WTC11 (cell line): Measurements from ENCODE around the gene ASNSD1. TPM values are rescaled to one million over a fixed set of nuclear protein-coding genes. Genes with fewer than 3 reads are reported as not detected.

Experiments used
- ATAC-seq: fragments of 200-7000 bp; cut with Tn5 transposase; 2 replicates; pipeline ENCODE4 v1.10.0; 2021; ENCODE audit warnings: mild to moderate bottlenecking, moderate library complexity
- CTCF ChIA-PET: fragments of 300-600 bp; sonication (Branson Sonifier 250); formaldehyde crosslinking; loops from one replicate; lab custom pipeline; 2021; ENCODE audit warnings: antibody characterized with exemption; lab: Charles Lee
- POLR2A ChIA-PET: fragments of 350-600 bp; sonication (Branson Sonifier 250); formaldehyde crosslinking; loops from one replicate; lab custom pipeline; 2021; ENCODE audit warnings: antibody characterized with exemption; lab: Charles Lee
- DNase-seq: peaks from one replicate; pipeline ENCODE4 v3.0.0; 2021; ENCODE audit warnings: low spot score
- H3K27ac Mint-ChIP-seq: 2 replicates; pipeline ENCODE4 v1.8.0; 2021; ENCODE audit warnings: mixed read lengths
- H3K27me3 Mint-ChIP-seq: 2 replicates; pipeline ENCODE4 v1.8.0; 2021; ENCODE audit warnings: low read depth, mild to moderate bottlenecking, moderate library complexity, mixed read lengths
- H3K36me3 Mint-ChIP-seq: 2 replicates; pipeline ENCODE4 v1.8.0; 2021; ENCODE audit warnings: mixed read lengths
- H3K4me1 Mint-ChIP-seq: 2 replicates; pipeline ENCODE4 v1.8.0; 2022; ENCODE audit warnings: mixed read lengths
- H3K4me3 Mint-ChIP-seq: 2 replicates; pipeline ENCODE4 v1.8.0; 2021; ENCODE audit warnings: mild to moderate bottlenecking, moderate library complexity, mixed read lengths
- H3K9me3 Mint-ChIP-seq: 2 replicates; pipeline ENCODE4 v1.8.0; 2021; ENCODE audit warnings: mixed read lengths
- ATF1 ChIP-seq: sonication (generic); formaldehyde crosslinking; IDR thresholded peaks from 2 replicates; pipeline ENCODE4 v1.8.1; 2023; ENCODE audit warnings: mild to moderate bottlenecking, moderate library complexity, missing genetic modification reagents
- CBFB ChIP-seq: sonication (generic); formaldehyde crosslinking; IDR thresholded peaks from 2 replicates; pipeline ENCODE4 v1.8.1; 2022; ENCODE audit warnings: mild to moderate bottlenecking, low read depth, missing genetic modification reagents
- CREM ChIP-seq: sonication (generic); formaldehyde crosslinking; IDR thresholded peaks from 2 replicates; pipeline ENCODE4 v1.8.1; 2022; ENCODE audit warnings: mild to moderate bottlenecking, missing genetic modification reagents, moderate library complexity
- ETV6 ChIP-seq: sonication (generic); formaldehyde crosslinking; IDR thresholded peaks from 2 replicates; pipeline ENCODE4 v1.8.1; 2022; ENCODE audit warnings: mild to moderate bottlenecking, missing genetic modification reagents
- FOXJ3 ChIP-seq: sonication (generic); formaldehyde crosslinking; IDR thresholded peaks from 2 replicates; pipeline ENCODE4 v1.9.0; 2021; ENCODE audit warnings: missing genetic modification reagents, mild to moderate bottlenecking, borderline replicate concordance
- GABPB1 ChIP-seq: sonication (generic); formaldehyde crosslinking; IDR thresholded peaks from 2 replicates; pipeline ENCODE4 v1.8.1; 2023; ENCODE audit warnings: mild to moderate bottlenecking, missing genetic modification reagents
- JUN ChIP-seq: sonication (generic); formaldehyde crosslinking; IDR thresholded peaks from 2 replicates; pipeline ENCODE4 v1.8.0; 2023; ENCODE audit warnings: mild to moderate bottlenecking, missing genetic modification reagents
- MXD4 ChIP-seq: fragments of 250-450 bp; sonication (Bioruptor Pico); IDR thresholded peaks from 2 replicates; pipeline ENCODE4 v1.8.0; 2021; ENCODE audit warnings: mild to moderate bottlenecking, moderate library complexity, borderline replicate concordance
- NFYB ChIP-seq: sonication (generic); formaldehyde crosslinking; conservative IDR thresholded peaks from 2 replicates; pipeline ENCODE4 v1.8.0; 2022; ENCODE audit warnings: low read depth, missing genetic modification reagents
- NR1H2 ChIP-seq: sonication (generic); formaldehyde crosslinking; IDR thresholded peaks from 2 replicates; pipeline ENCODE4 v1.9.0; 2021; ENCODE audit warnings: mild to moderate bottlenecking, moderate library complexity, missing genetic modification reagents
- NR3C1 ChIP-seq: sonication (generic); formaldehyde crosslinking; conservative IDR thresholded peaks from 2 replicates; pipeline ENCODE4 v1.8.1; 2023; ENCODE audit warnings: low read depth, mild to moderate bottlenecking, missing genetic modification reagents
- SMAD4 ChIP-seq: sonication (generic); formaldehyde crosslinking; IDR thresholded peaks from 2 replicates; pipeline ENCODE4 v1.8.0; 2022; ENCODE audit warnings: mild to moderate bottlenecking, missing genetic modification reagents
- TCF7 ChIP-seq: sonication (generic); formaldehyde crosslinking; IDR thresholded peaks from 2 replicates; pipeline ENCODE4 v1.8.0; 2022; ENCODE audit warnings: mild to moderate bottlenecking, low read depth, missing genetic modification reagents, moderate library complexity
- ZNF317 ChIP-seq: sonication (generic); formaldehyde crosslinking; IDR thresholded peaks from 2 replicates; pipeline ENCODE4 v1.8.1; 2023; ENCODE audit warnings: low read depth, mild to moderate bottlenecking, moderate library complexity, missing genetic modification reagents, borderline replicate concordance
- ZNF396 ChIP-seq: fragments of 250-450 bp; sonication (Bioruptor Pico); IDR thresholded peaks from 2 replicates; pipeline ENCODE4 v1.8.0; 2021; ENCODE audit warnings: mild to moderate bottlenecking, moderate library complexity, borderline replicate concordance
- ZNF423 ChIP-seq: fragments of 250-450 bp; sonication (Bioruptor Pico); IDR thresholded peaks from 2 replicates; pipeline ENCODE4 v2.1.2; 2022; ENCODE audit warnings: mild to moderate bottlenecking, moderate library complexity
- total RNA-seq: library from RNA; stranded (reverse); gene quantifications from 3 replicates; pipeline ENCODE4 v1.2.3, GENCODE V29; 2021
- TF ChIP-seq, protein P1 (sequence below): fragments of 250-450 bp; sonication (Bioruptor Pico); IDR thresholded peaks from 2 replicates; pipeline ENCODE4 v2.1.2; 2022; ENCODE audit warnings: mild to moderate bottlenecking, moderate library complexity
- TF ChIP-seq, protein P2 (sequence below): fragments of 250-450 bp; sonication (Bioruptor Pico); IDR thresholded peaks from 2 replicates; pipeline ENCODE4 v1.9.0; 2021; ENCODE audit warnings: mild to moderate bottlenecking
- TF ChIP-seq, protein P3 (sequence below): fragments of 250-450 bp; sonication (Bioruptor Pico); IDR thresholded peaks from 2 replicates; pipeline ENCODE4 v1.9.0; 2021; ENCODE audit warnings: mild to moderate bottlenecking, borderline replicate concordance
- TF ChIP-seq, protein P4 (sequence below): sonication (generic); formaldehyde crosslinking; IDR thresholded peaks from 2 replicates; pipeline ENCODE4 v1.8.1; 2023; ENCODE audit warnings: mild to moderate bottlenecking, missing genetic modification reagents, borderline replicate concordance
- TF ChIP-seq, protein P5 (sequence below): sonication (generic); formaldehyde crosslinking; IDR thresholded peaks from 2 replicates; pipeline ENCODE4 v1.8.0; 2022; ENCODE audit warnings: missing genetic modification reagents
- TF ChIP-seq, protein P6 (sequence below): fragments of 250-450 bp; sonication (Bioruptor Pico); IDR thresholded peaks from 2 replicates; pipeline ENCODE4 v1.8.0; 2021; ENCODE audit warnings: mild to moderate bottlenecking

ASNSD1 gene
- total RNA-seq, 1 experiment from 2014 or later, result 30.5 TPM

DNA sequence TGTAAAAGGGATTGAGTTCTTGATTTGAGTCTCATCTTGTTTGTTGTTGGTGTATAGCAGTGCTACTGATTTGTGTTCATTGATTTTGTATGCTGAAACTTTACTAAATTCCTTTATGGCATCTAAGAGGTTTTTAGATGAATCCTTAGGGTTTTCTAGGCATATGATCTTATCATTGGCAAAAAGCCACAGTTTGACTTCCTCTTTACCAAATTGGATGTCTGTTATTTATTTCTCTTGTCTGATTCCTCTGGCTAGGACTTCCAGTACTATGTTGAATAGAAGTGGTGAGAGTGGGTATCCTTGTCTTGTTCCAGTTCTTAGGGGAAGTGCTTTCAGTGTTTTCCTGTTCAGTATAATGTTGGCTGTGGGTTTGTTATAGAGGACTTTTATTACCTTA lies 18.0 kb downstream of the ASNSD1 start (continued):
- TF ChIP-seq, protein P1, sequence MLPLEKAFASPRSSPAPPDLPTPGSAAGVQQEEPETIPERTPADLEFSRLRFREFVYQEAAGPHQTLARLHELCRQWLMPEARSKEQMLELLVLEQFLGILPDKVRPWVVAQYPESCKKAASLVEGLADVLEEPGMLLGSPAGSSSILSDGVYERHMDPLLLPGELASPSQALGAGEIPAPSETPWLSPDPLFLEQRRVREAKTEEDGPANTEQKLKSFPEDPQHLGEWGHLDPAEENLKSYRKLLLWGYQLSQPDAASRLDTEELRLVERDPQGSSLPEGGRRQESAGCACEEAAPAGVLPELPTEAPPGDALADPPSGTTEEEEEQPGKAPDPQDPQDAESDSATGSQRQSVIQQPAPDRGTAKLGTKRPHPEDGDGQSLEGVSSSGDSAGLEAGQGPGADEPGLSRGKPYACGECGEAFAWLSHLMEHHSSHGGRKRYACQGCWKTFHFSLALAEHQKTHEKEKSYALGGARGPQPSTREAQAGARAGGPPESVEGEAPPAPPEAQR (CRISPR knock-in tag), result no peak
- no peak for TF ChIP-seq GABPB1
- TF ChIP-seq ATF1 (CRISPR knock-in tag), result no peak
- TF ChIP-seq, protein P2, sequence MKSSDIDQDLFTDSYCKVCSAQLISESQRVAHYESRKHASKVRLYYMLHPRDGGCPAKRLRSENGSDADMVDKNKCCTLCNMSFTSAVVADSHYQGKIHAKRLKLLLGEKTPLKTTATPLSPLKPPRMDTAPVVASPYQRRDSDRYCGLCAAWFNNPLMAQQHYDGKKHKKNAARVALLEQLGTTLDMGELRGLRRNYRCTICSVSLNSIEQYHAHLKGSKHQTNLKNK (CRISPR knock-in tag), result no peak
- no peak for TF ChIP-seq CREM (CRISPR knock-in tag)

DNA sequence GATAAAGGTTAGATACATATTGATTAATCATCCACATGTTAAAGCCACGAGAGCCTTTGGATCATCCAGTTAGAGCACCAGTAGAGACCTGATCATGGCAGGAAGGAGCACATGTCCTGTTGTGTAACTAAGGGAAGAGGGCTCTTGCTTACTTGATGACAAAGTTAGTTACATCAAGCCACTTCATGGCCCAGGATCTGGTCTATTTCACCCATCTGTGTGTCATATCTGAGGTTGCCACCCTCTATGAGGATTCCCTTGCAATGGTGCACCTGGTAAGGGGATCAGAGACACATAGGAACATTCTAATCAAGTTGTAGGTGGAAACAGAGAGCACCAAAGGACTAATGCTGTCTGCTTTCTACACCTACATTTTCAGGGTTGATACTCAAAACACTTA lies 19.9 kb downstream of the ASNSD1 start:
- H3K9me3 Mint-ChIP-seq, result peaks cover 10% of the 10 kb centered on the region
- no peak overlapping the region for H3K4me3 Mint-ChIP-seq
- TF ChIP-seq, protein P2 (CRISPR knock-in tag), result no peak
- TF ChIP-seq MXD4 (CRISPR knock-in tag), result no peak
- no peak for TF ChIP-seq ZNF423 (CRISPR knock-in tag)
- no peak for TF ChIP-seq NR3C1
- TF ChIP-seq ETV6, result no peak
- no peak for TF ChIP-seq CBFB (CRISPR knock-in tag)
- TF ChIP-seq, protein P3, sequence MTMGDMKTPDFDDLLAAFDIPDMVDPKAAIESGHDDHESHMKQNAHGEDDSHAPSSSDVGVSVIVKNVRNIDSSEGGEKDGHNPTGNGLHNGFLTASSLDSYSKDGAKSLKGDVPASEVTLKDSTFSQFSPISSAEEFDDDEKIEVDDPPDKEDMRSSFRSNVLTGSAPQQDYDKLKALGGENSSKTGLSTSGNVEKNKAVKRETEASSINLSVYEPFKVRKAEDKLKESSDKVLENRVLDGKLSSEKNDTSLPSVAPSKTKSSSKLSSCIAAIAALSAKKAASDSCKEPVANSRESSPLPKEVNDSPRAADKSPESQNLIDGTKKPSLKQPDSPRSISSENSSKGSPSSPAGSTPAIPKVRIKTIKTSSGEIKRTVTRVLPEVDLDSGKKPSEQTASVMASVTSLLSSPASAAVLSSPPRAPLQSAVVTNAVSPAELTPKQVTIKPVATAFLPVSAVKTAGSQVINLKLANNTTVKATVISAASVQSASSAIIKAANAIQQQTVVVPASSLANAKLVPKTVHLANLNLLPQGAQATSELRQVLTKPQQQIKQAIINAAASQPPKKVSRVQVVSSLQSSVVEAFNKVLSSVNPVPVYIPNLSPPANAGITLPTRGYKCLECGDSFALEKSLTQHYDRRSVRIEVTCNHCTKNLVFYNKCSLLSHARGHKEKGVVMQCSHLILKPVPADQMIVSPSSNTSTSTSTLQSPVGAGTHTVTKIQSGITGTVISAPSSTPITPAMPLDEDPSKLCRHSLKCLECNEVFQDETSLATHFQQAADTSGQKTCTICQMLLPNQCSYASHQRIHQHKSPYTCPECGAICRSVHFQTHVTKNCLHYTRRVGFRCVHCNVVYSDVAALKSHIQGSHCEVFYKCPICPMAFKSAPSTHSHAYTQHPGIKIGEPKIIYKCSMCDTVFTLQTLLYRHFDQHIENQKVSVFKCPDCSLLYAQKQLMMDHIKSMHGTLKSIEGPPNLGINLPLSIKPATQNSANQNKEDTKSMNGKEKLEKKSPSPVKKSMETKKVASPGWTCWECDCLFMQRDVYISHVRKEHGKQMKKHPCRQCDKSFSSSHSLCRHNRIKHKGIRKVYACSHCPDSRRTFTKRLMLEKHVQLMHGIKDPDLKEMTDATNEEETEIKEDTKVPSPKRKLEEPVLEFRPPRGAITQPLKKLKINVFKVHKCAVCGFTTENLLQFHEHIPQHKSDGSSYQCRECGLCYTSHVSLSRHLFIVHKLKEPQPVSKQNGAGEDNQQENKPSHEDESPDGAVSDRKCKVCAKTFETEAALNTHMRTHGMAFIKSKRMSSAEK (CRISPR knock-in tag), result no peak
- TF ChIP-seq ZNF396 (CRISPR knock-in tag), result no peak
- TF ChIP-seq, protein P4, sequence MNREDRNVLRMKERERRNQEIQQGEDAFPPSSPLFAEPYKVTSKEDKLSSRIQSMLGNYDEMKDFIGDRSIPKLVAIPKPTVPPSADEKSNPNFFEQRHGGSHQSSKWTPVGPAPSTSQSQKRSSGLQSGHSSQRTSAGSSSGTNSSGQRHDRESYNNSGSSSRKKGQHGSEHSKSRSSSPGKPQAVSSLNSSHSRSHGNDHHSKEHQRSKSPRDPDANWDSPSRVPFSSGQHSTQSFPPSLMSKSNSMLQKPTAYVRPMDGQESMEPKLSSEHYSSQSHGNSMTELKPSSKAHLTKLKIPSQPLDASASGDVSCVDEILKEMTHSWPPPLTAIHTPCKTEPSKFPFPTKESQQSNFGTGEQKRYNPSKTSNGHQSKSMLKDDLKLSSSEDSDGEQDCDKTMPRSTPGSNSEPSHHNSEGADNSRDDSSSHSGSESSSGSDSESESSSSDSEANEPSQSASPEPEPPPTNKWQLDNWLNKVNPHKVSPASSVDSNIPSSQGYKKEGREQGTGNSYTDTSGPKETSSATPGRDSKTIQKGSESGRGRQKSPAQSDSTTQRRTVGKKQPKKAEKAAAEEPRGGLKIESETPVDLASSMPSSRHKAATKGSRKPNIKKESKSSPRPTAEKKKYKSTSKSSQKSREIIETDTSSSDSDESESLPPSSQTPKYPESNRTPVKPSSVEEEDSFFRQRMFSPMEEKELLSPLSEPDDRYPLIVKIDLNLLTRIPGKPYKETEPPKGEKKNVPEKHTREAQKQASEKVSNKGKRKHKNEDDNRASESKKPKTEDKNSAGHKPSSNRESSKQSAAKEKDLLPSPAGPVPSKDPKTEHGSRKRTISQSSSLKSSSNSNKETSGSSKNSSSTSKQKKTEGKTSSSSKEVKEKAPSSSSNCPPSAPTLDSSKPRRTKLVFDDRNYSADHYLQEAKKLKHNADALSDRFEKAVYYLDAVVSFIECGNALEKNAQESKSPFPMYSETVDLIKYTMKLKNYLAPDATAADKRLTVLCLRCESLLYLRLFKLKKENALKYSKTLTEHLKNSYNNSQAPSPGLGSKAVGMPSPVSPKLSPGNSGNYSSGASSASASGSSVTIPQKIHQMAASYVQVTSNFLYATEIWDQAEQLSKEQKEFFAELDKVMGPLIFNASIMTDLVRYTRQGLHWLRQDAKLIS (CRISPR knock-in tag), result no peak
- TF ChIP-seq, protein P5, sequence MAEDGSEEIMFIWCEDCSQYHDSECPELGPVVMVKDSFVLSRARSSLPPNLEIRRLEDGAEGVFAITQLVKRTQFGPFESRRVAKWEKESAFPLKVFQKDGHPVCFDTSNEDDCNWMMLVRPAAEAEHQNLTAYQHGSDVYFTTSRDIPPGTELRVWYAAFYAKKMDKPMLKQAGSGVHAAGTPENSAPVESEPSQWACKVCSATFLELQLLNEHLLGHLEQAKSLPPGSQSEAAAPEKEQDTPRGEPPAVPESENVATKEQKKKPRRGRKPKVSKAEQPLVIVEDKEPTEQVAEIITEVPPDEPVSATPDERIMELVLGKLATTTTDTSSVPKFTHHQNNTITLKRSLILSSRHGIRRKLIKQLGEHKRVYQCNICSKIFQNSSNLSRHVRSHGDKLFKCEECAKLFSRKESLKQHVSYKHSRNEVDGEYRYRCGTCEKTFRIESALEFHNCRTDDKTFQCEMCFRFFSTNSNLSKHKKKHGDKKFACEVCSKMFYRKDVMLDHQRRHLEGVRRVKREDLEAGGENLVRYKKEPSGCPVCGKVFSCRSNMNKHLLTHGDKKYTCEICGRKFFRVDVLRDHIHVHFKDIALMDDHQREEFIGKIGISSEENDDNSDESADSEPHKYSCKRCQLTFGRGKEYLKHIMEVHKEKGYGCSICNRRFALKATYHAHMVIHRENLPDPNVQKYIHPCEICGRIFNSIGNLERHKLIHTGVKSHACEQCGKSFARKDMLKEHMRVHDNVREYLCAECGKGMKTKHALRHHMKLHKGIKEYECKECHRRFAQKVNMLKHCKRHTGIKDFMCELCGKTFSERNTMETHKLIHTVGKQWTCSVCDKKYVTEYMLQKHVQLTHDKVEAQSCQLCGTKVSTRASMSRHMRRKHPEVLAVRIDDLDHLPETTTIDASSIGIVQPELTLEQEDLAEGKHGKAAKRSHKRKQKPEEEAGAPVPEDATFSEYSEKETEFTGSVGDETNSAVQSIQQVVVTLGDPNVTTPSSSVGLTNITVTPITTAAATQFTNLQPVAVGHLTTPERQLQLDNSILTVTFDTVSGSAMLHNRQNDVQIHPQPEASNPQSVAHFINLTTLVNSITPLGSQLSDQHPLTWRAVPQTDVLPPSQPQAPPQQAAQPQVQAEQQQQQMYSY (CRISPR knock-in tag), result no peak
- TF ChIP-seq TCF7, result no peak
- no peak for TF ChIP-seq SMAD4
- no peak for TF ChIP-seq ZNF317 (CRISPR knock-in tag)
- TF ChIP-seq JUN (CRISPR knock-in tag), result no peak
- no peak for TF ChIP-seq NFYB (CRISPR knock-in tag)
- TF ChIP-seq, protein P6, sequence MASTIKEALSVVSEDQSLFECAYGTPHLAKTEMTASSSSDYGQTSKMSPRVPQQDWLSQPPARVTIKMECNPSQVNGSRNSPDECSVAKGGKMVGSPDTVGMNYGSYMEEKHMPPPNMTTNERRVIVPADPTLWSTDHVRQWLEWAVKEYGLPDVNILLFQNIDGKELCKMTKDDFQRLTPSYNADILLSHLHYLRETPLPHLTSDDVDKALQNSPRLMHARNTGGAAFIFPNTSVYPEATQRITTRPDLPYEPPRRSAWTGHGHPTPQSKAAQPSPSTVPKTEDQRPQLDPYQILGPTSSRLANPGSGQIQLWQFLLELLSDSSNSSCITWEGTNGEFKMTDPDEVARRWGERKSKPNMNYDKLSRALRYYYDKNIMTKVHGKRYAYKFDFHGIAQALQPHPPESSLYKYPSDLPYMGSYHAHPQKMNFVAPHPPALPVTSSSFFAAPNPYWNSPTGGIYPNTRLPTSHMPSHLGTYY (CRISPR knock-in tag), result no peak
- TF ChIP-seq NR1H2 (CRISPR knock-in tag), result no peak
- TF ChIP-seq FOXJ3 (CRISPR knock-in tag), result no peak
- POLR2A ChIA-PET, result no interaction called here
- ATAC-seq, result no peak
- peaks cover 7% of the 10 kb centered on the region for H3K4me1 Mint-ChIP-seq
- no peak overlapping the region for H3K27ac Mint-ChIP-seq
- peaks cover 13% of the 10 kb centered on the region for H3K36me3 Mint-ChIP-seq
- CTCF ChIA-PET, result no interaction called here
- no peaks in the 10 kb centered on the region for H3K27me3 Mint-ChIP-seq
- no peak for DNase-seq
